Activated CD8-positive, alpha-beta memory T cell treated with anti-CD3 and anti-CD28 coated beads for 48 hours (primary cell): ENCODE results near the gene PDE4B.
"Not testable (repeated sequence)": the region's sequence is repeated elsewhere in the genome, so short reads cannot be mapped to it uniquely, and the experiment has no call there.

ENCODE experiments used
- DNase-seq, 3 experiments: peaks; one replicate each; pipeline ENCODE4 v3.0.0-alpha.2; 2020; ENCODE audit warnings: low read depth in 2 of 3, low spot score in 2 of 3

Gene PDE4B

DNA sequence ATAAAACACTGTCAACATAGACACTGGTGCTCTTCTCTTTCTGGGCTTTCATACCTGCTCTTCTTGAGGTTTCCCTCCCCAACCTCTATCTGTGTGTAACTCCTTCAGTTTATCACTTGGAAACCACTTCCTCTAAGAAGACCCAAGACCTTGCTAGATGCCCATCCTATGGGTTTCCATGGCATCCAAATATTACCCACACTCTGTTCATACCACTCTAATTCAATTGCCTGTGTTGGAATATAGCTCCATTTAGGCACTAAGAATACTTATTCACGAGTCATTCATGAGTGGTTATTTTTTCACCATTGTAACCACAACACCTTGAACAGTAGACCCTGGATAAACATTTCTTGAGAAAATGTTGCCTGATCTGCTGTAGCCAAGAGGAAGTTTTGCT is 510.1 kb downstream of the PDE4B start:
- no peak for DNase-seq

DNA sequence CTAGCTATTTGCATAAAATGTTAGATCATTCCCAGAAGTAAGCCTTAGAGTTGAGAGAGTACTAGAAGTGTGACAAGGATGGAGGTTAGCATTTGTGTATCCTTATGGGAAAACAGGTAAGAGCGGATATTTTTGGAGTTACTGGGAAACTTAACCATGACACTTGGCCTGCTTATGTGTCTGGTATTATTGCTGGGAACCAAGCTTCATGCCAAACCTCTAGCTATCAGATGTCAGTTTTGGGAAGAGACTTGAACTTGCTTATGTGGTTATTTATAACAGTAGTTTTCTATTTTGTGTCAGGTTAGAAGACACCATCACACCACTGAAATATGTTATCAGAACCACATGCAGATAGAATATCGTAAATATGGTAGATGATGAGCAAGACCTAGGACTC is 511.0 kb downstream of the PDE4B start:
- no peak for DNase-seq

DNA sequence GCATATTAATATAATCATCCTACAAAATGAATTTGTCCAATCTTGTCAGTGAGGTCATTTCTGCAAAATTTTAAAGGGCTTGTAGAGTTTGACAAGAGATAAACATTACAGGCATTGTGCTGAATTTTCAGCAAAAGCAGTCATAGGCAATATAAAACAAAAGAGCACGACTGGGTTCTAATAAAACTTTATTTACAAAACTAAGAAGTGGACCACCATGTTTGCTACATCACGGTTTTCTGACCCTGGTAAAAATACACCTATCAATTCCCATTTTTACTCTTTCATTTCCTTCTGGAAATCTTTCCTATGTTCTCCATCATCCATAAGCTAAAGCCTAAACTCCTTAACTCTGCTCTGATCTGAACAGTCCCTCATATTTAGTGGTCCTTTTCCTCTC is 511.4 kb downstream of the PDE4B start:
- no peak for DNase-seq

DNA sequence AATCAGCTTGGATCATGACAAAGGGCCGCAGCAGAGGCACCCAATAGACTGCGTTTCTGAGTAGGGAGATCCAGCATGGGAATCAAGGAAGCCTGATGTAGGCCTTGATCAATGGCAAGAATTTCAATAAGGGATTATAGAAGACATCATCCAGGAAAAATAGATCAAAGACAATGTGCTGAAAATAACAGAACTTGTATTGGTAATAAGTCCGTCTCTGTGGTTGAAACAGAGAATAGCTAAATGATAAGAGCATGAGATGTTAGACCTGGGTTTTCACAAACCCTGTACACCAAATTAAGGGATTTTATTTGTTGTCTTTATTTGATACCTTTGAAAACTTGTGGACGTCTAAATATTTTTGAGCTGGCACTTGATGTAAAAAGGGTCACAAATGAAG is 513.2 kb downstream of the PDE4B start:
- no peak for DNase-seq

DNA sequence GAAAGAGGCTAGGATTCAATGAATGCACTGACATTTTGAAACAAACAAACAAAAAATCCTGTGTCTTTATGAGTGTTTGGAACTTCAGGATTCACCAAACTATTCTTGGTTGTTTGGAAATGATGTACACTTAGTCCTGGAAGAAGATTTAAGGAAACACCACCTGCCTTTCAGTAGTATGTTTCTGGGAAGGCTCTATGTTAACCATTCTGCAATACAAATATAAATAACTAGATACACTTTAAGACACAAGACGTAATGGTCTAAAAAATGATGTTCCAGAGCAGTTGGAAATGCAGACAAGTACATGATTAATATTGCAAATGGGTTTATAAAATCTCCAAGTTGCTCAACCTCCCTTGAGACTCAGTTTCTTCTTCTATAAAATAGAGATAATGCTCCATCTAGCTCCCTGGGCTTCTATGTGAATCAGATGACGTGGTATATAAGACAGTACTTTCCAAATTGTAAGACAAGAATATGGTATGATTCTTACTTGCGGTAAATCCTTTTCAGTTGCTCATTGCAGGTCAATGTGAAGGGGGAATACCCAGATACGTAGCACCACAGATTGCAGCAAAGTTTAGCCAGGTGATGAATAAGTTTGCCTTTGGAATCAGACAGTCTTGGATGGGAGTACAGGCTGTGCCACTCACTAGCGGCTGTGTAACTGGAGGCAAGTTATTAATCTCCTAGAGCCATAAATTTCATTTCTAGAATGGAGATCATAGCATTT is 516.5 kb downstream of the PDE4B start:
- no peak for DNase-seq

- DNase-seq = no peak
Measured at GRCh38 chr1:66311092-66311491, 518.4 kb downstream of the PDE4B start.

DNA sequence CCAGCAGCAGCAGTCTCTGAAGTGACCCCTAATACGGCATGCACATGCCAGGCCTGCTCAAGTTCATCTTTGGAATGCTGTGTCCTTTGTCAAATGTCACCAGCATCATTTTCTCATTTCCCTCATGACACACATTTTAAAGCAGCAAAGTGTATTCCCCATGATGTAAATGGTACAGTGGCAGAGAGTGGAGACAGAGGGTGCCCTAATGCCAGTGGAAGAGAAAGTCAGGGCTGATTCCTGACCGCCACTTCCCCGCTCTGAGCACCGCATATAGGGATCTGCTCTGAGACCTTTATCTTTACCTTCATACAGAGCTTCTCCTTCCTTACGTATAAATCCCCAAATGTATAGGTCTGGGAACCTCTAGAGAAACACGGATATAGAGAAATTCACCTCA is 518.9 kb downstream of the PDE4B start:
- DNase-seq = no peak

DNA sequence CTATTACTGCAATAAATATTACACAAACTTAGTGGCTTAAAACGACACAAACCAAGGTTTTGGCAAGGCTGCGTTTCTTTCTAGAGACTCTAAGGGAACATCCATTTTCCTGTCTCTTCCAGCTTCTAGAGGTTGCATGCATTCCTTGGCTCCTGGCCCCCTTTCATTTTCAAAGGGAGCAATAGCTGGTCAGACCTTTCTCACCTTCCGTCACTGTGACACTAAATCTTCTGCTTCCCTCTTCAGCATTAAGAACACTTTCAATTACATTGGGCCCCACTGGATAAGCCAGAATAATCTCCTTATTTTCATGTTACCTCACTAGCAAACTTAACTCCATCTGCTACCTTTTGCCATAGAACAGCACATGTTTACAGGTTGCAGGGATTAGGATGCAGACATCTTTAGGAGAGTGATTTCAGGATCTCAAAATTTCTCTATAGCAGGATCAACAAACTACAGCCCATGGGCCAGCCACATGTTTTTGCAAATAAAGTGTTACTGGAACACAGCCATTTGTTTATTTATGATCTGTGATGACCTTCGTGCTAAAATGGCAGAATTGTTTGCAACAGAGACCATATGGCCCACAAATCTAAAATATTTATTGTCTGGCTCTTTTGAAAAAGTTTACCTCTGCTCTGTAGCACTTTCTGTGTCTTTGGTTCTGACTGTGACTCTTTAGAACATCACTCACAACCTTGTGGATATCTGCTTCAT is 519.7 kb downstream of the PDE4B start:
- no peak for DNase-seq

DNA sequence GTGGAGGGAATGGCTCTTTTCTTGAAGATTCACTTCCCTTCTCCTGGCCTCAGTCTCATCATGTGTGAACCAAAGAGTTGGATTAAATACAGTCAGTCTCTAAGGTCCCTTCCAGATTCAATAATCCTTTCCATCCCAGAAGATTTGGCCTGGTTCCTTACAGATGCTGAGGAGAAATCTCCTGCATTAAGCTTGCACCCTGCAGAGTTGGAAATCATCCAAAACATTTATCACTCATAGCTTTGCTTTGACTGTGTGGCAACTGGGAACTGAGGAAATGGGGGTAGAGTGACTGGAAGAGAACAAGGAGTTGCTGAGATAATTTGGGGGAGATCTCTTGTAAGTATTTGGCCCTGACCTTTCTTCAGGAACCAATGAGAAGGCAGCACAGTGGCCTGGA is 520.7 kb downstream of the PDE4B start:
- DNase-seq = no peak

DNA sequence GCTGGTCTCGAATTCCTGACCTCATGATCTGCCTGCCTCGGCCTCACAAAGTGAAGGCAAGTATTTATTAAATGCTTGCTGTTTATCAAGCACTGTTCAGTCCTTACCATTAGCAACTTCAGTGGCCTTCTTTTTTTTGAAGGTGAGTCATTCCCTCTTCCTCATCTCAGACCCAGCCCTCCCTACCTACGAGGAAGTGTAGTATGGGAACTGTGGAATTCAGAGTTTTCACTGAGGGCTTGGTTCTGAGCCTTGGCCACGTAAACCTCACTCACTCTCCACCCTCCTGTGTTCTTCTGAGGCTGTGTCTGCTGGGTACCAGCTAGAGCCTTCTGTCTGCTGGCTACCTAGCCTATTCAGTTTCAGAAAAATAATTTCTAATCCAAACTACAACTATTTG is 523.0 kb downstream of the PDE4B start:
- no peak for DNase-seq

GRCh38 chr1:66316464-66317247 is 524.0 kb downstream of the PDE4B start:
- no peak for DNase-seq

DNA sequence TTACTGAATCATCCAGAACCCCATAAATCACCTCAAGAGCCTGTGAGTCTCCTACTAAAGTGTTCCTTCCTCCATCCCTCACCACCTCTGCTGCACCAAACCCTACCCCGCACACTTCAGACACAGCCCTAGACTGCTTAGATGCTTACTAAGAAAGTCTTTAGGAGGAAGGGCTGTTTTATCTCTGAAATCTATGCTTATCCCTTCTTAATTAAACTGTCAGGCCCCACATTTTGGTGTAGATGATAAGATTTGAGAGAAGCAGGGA is 524.5 kb downstream of the PDE4B start:
- DNase-seq = no peak

DNA sequence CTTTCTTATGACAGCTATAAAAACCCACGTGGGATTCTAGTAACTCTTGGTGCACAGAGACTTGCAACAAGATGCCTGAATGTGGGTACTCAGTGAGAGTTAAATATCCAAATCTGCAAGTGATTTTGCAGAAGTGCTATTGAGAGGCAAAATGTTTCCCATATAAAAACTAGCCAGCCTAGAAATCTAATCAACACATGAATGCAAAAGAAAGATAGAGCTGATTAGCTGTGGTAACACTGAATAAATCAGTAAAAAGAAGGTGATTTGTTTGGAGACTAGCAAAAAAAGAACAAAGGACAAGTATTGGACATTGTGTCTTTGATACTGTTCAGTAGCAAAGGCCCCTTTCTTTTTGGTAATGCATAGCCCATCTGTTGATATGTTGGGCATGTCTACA is 527.5 kb downstream of the PDE4B start:
- DNase-seq = no peak

GRCh38 chr1:66322462-66322861 is 529.8 kb downstream of the PDE4B start:
- DNase-seq = not testable (repeated sequence)

- DNase-seq = no peak
Measured at GRCh38 chr1:66323958-66324625, 531.4 kb downstream of the PDE4B start.

- no peak for DNase-seq
Measured at GRCh38 chr1:66325594-66326380, 533.1 kb downstream of the PDE4B start.

DNA sequence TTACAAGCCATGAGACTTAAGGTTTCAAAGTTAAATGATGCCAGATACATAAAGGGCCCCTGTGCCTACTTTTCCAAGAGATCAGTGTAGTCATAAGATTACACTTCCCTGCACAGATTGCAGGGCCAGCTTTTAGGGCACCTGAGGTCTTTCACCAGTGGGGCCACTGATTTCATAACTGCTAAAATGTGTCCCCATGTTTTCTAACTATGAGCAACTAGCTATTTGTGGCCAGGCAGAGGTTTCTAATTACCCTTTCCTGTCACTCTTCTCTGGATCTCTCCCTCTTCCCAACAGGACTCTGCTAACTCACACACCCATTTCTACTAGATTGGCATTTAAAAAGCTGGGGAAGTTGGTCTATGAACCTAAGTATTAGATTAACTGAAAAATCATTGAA is 534.2 kb downstream of the PDE4B start:
- no peak for DNase-seq

DNA sequence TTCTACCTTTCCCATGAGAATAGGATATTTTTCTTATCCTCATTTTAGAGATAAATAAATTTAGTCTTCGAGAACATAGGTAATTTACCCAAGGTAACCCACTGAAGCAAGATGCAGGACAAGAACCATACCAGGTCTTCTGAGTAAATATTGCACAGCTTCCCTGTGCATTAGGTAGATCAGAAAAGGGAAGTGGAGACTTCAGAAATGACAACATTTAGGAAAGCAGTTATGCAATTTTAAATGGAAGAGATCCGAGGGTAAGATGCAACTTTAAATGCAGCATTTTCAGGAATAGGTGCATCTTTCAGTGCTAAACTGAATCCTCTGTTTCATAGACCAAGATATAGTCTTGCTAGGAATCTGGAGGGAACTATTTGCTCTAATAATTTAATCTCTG is 534.9 kb downstream of the PDE4B start:
- no peak for DNase-seq

- DNase-seq = no peak
Measured at GRCh38 chr1:66328896-66329295, 536.2 kb downstream of the PDE4B start.

GRCh38 chr1:66330722-66331141 is 538.0 kb downstream of the PDE4B start:
- DNase-seq = no peak
